Brain microvascular endothelial cell (primary cell): ENCODE results near the gene LPAR2.

Experiments
- DNase-seq: peaks from one replicate; pipeline ENCODE4 v3.0.0-alpha.2; 2020
- H3K27ac ChIP-seq: fragments of 250-450 bp; sonication (Bioruptor Pico); 2 replicates; pipeline ENCODE4 v1.5.1; 2020; ENCODE audit warnings: mild to moderate bottlenecking, moderate library complexity
- H3K27me3 ChIP-seq: fragments of 250-450 bp; sonication (Bioruptor Pico); replicated peaks from 2 replicates; pipeline ENCODE4 v1.5.1; 2020; ENCODE audit warnings: mild to moderate bottlenecking
- H3K36me3 ChIP-seq: fragments of 250-450 bp; sonication (Bioruptor Pico); replicated peaks from 2 replicates; pipeline ENCODE4 v1.5.1; 2020; ENCODE audit warnings: mild to moderate bottlenecking
- H3K4me3 ChIP-seq: 2 replicates; pipeline ENCODE4 v1.5.1; 2011; ENCODE audit warnings: low read depth, mild to moderate bottlenecking, control low read depth, low read length, moderate library complexity
- in situ Hi-C: cut with HindIII; loops from 2 replicates; pipeline ENCODE4 v1.10.0; 2017; ENCODE audit warnings: low sequenced_read_pairs, low pct_ligation_motif_present
- TF ChIP-seq, protein P1 (sequence below): IDR thresholded peaks from 2 replicates; pipeline ENCODE4 v1.5.1; 2011; ENCODE audit warnings: low read depth, mild to moderate bottlenecking, moderate library complexity, low read length, control low read depth, inconsistent platforms; ENCODE audit errors: missing control alignments

Gene LPAR2

DNA sequence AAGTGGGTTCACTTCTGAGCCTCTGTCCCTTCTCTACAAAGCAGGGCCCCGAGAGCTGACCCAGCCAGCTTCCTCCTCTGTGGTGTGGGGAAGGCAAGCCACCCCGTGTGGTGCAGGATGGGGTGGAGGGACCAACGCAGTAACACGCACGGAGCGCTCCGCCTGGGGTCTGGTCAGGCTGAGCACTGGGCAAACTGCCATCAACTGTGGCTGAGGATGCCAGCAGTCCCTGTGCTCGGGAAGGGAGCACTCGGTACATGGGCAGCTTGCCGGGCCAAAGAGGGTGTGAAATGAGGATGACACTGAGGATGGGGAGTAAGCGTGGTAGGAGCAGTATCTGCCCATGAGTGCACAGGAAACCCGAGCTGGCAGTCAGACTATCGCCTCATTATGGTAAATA is 23.1 kb upstream of the LPAR2 start:
- DNase-seq = no peak
- Histone ChIP-seq H3K27me3 (no peaks in the 10 kb centered on the region), H3K36me3 (peaks cover 79% of the 10 kb centered on the region), H3K4me3 (no peak overlapping the region), H3K27ac (no peak overlapping the region)
- TF ChIP-seq, protein P1, sequence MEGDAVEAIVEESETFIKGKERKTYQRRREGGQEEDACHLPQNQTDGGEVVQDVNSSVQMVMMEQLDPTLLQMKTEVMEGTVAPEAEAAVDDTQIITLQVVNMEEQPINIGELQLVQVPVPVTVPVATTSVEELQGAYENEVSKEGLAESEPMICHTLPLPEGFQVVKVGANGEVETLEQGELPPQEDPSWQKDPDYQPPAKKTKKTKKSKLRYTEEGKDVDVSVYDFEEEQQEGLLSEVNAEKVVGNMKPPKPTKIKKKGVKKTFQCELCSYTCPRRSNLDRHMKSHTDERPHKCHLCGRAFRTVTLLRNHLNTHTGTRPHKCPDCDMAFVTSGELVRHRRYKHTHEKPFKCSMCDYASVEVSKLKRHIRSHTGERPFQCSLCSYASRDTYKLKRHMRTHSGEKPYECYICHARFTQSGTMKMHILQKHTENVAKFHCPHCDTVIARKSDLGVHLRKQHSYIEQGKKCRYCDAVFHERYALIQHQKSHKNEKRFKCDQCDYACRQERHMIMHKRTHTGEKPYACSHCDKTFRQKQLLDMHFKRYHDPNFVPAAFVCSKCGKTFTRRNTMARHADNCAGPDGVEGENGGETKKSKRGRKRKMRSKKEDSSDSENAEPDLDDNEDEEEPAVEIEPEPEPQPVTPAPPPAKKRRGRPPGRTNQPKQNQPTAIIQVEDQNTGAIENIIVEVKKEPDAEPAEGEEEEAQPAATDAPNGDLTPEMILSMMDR = no peak
- in situ Hi-C loops = no loop called here

DNA sequence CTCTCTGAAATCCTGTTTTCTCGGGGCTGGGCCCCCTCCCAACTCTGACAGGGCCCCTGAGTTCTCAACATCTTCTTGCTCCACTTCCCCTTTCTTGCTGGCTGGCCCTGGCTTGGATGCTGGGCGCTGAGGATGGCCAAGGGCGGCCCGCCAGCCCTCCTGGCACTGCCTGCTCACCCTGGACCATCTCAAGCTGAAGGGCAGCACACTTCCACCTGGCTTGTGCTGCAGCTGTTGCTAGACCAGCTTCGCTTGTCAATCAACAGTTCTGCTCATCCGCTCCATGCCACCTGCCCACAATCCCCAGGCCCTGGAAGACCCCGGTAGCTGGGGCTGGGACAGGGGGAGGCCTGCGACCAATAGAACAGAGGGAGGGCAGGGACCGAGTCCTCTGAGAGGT is 22.3 kb upstream of the LPAR2 start:
- TF ChIP-seq, protein P1 = no peak
- peaks cover 75% of the 10 kb centered on the region for H3K36me3 ChIP-seq
- DNase-seq = no peak
- H3K27ac ChIP-seq = no peak overlapping the region
- no peak overlapping the region for H3K4me3 ChIP-seq
- in situ Hi-C loops = no loop called here
- no peaks in the 10 kb centered on the region for H3K27me3 ChIP-seq

DNA sequence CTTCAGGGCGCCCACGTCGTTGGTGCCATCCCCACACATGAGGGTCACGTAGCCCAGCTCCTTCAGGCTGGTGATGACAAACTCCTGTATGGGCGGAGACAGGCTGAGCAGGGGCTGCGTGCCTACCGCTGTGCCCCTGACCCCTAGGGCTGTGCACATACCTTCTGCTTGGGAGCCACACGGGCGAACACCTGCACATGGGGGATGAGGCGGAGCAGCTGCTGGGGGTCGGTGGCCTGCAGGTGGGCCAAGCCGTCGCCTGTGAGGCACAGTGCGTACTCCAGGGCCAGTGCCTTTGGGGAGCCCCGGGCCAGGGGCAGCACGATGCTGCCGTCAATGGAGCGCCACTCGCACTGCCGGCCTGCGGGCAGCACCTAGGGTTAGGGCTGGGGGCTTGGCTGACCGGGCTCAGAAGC is 21.6 kb upstream of the LPAR2 start:
- no peak overlapping the region for H3K4me3 ChIP-seq
- DNase-seq = no peak
- no peaks in the 10 kb centered on the region for H3K27me3 ChIP-seq
- in situ Hi-C loops = no loop called here
- no peak overlapping the region for H3K27ac ChIP-seq
- TF ChIP-seq, protein P1 = no peak
- peaks cover 67% of the 10 kb centered on the region for H3K36me3 ChIP-seq

DNA sequence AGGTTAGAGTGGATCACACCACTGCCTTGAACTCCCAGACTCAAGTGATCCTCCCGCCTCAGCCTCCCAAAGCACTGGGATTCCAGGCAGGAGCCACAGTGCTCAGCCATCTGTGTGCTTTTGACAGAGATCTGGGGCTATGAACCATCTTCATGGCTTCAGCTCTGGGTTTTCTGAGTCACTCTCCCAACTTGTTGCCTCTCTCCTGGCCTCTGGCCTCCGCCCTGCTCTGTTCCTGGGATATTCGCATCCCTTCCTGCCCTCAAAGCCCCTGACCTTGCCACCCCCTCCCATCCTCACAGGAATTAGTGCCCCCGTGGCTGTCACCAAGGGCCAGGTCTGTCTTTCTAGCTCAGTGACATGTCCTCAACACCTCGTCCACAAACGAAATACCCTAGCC is 21.1 kb upstream of the LPAR2 start:
- TF ChIP-seq, protein P1 = no peak
- in situ Hi-C loops = no loop called here
- no peaks in the 10 kb centered on the region for H3K27me3 ChIP-seq
- H3K27ac ChIP-seq = no peak overlapping the region
- no peak overlapping the region for H3K4me3 ChIP-seq
- H3K36me3 ChIP-seq = peaks cover 63% of the 10 kb centered on the region
- DNase-seq = no peak

DNA sequence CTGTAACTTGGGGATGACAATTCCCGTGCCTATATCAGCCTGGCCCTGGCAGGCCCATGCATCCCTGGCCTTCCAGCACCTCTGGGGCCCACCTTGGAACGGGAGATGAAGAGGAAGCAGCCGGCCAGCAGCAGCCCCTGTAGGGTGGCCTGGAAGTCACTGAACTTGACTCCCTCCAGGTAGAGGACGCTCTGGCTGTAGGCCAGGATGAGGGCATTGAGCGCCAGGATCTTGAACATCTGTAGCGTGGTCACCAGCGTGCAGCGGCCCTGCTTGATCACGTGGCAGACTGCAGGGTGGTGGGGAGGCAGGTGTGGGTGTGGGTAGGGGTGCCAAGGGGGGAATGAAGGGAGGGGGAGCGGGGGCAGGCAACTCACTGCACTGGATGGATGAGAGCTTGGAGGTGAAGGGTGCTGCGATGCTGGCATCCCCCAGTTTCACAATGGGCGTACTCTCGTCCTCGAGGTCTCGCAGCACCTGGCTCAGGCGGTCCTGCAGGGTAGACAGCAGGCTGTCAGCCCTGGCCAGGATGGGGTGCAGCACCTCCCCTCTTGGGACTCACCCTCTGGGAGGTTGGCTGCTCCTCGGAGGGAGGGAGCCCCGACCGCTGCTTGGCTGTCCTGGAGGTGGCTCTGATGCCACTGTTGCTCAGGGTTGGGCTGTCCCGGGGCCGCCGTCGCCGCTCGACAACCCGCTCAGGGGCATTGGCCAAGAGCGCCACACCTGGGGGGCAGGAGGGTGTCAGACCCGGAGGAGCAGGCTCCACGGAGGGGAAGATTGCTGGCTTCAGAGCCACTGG is 19.2 kb upstream of the LPAR2 start:
- in situ Hi-C loops = no loop called here
- H3K36me3 ChIP-seq = peaks cover 45% of the 10 kb centered on the region
- no peak overlapping the region for H3K4me3 ChIP-seq
- TF ChIP-seq, protein P1 = no peak
- H3K27me3 ChIP-seq = no peaks in the 10 kb centered on the region
- DNase-seq = no peak
- no peak overlapping the region for H3K27ac ChIP-seq
